T1000 (cell line): ENCODE data around the gene KLF5.
"Not testable (repeated sequence)": the region's sequence is repeated elsewhere in the genome, so short reads cannot be mapped to it uniquely, and the experiment has no call there.

ENCODE experiments used
- DNase-seq: peaks from one replicate; lab custom pipeline; 2025; ENCODE audit warnings: mixed read lengths; lab: John Stamatoyannopoulos, UW

The KLF5 gene

GRCh38 chr13:73088332-73088935 lies 29.6 kb downstream of the KLF5 start:
- no peak for DNase-seq

GRCh38 chr13:73089213-73089612 lies 30.4 kb downstream of the KLF5 start:
- DNase-seq, result no peak

GRCh38 chr13:73090116-73090822 lies 31.5 kb downstream of the KLF5 start:
- peak; percentile 8 for DNase-seq

- no peak for DNase-seq
These were observed 32.0 kb downstream of the KLF5 start for GRCh38 chr13:73090823-73091187.

- no peak for DNase-seq
These were observed 34.0 kb downstream of the KLF5 start for GRCh38 chr13:73092829-73093228.

GRCh38 chr13:73096173-73096572 lies 37.4 kb downstream of the KLF5 start:
- no peak for DNase-seq

GRCh38 chr13:73096638-73097037 lies 37.8 kb downstream of the KLF5 start:
- no peak for DNase-seq

- not testable (repeated sequence) for DNase-seq
These were observed 42.0 kb downstream of the KLF5 start for GRCh38 chr13:73100781-73101180.

GRCh38 chr13:73101351-73102007 lies 42.7 kb downstream of the KLF5 start:
- no peak for DNase-seq

- DNase-seq, result no peak
These were observed 44.4 kb downstream of the KLF5 start for GRCh38 chr13:73103238-73103637.

- no peak for DNase-seq
These were observed 47.8 kb downstream of the KLF5 start for GRCh38 chr13:73106513-73107178.

- DNase-seq, result no peak
These were observed 48.7 kb downstream of the KLF5 start for GRCh38 chr13:73107481-73107880.

- DNase-seq, result no peak
These were observed 49.2 kb downstream of the KLF5 start for GRCh38 chr13:73107970-73108369.

- no peak for DNase-seq
These were observed 50.6 kb downstream of the KLF5 start for GRCh38 chr13:73109288-73109899.

- no peak for DNase-seq
These were observed 51.2 kb downstream of the KLF5 start for GRCh38 chr13:73109969-73110368.

GRCh38 chr13:73110814-73111213 lies 52.0 kb downstream of the KLF5 start:
- DNase-seq, result no peak

- DNase-seq, result no peak
These were observed 52.5 kb downstream of the KLF5 start for GRCh38 chr13:73111331-73111730.

GRCh38 chr13:73119612-73120011 lies 60.8 kb downstream of the KLF5 start:
- no peak for DNase-seq
